Lower leg skin (tissue), 3 donors: Measurements from ENCODE around the gene PNMT.

Experiments used
- POLR2A ChIP-seq, 2 donors: fragments of 450-650 bp; IDR thresholded peaks; one replicate each; pipeline ENCODE4 v1.6.1; 2016 to 2017; ENCODE audit warnings: antibody characterized with exemption in 2 of 2, mild to moderate bottlenecking in 1 of 2, moderate library complexity in 1 of 2
- TF ChIP-seq, protein P1 (sequence below), 3 donors: fragments of 450-650 bp; IDR thresholded peaks; one replicate each; pipeline ENCODE4 v1.5.1; 2016; ENCODE audit warnings: antibody characterized with exemption in 3 of 3, mild to moderate bottlenecking in 3 of 3, moderate library complexity in 2 of 3

GRCh38 chr17:39719563-39720355 is 51.5 kb downstream of the PNMT start:
- TF ChIP-seq, protein P1, sequence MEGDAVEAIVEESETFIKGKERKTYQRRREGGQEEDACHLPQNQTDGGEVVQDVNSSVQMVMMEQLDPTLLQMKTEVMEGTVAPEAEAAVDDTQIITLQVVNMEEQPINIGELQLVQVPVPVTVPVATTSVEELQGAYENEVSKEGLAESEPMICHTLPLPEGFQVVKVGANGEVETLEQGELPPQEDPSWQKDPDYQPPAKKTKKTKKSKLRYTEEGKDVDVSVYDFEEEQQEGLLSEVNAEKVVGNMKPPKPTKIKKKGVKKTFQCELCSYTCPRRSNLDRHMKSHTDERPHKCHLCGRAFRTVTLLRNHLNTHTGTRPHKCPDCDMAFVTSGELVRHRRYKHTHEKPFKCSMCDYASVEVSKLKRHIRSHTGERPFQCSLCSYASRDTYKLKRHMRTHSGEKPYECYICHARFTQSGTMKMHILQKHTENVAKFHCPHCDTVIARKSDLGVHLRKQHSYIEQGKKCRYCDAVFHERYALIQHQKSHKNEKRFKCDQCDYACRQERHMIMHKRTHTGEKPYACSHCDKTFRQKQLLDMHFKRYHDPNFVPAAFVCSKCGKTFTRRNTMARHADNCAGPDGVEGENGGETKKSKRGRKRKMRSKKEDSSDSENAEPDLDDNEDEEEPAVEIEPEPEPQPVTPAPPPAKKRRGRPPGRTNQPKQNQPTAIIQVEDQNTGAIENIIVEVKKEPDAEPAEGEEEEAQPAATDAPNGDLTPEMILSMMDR (IDR thresholded peaks at IDR 0.05), result no peak
- TF ChIP-seq POLR2A (IDR thresholded peaks at IDR 0.05), result no peak
